ENCODE measurements around the gene SIAH3.

SIAH3 gene

DNA sequence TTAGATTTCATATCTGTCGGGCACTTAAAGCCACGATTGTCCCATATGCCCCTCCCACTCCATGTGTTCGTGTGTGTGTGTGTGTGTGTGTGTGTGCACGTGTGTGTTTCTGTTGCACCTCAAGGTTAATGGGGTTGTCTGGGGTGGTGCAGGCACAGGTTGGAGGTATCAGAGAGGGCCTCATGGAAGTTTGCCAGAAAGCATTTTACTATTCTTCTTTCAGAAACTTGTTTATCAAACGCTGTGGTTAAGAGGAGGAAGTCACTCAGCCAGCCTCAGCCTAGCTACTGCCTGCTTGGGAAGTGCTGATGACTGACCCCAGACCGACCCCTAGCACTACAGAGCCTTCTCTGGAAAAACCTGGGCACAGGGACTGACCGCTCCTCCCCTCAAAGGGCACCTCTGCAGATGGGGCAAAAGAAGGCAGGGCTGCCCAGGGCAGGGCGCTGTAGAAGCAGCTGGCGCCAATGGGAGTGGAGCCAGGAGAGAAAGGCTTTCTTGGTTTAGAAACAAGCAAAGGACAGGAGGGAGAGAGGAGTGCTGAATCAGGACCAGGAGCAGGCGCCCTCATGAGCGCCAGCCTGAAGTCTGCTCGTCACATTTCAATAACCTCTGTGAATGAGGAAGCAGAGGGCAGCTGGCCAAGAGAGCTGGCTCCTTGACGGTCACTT, 3.9 kb downstream of the SIAH3 start:
- no peak for TF ChIP-seq EZH2phosphoT487 (IDR thresholded peaks at IDR 0.05; ENCODE audit: borderline replicate concordance, low read length)
- no peak for TF ChIP-seq CTCF (IDR thresholded peaks at IDR 0.05; ENCODE audit: low read depth, low read length, poor library complexity, severe bottlenecking)
- Histone ChIP-seq H3K27me3 (ENCODE audit: control insufficient read depth, low read length) (peaks cover 38% of the 10 kb centered on the region), H3K9me2 (replicated peaks; ENCODE audit: control insufficient read depth, low read length) (no peaks in the 10 kb centered on the region), H3K4me3 (ENCODE audit: low read length) (no peak overlapping the region), H3F3A (ENCODE audit: control insufficient read depth, insufficient read depth) (no peaks in the 10 kb centered on the region), H3K27ac (ENCODE audit: low read depth, low read length) (no peak overlapping the region), H3K4me1 (ENCODE audit: control insufficient read depth, low read length) (0 out of 2 replicates have a peak, but pooled peaks cover 3% of the 10 kb centered on the region), H3K4me2 (ENCODE audit: low read length) (no peak overlapping the region), H3K36me3 (ENCODE audit: control insufficient read depth, low read length) (no peaks in the 10 kb centered on the region), H4K20me1 (ENCODE audit: control insufficient read depth, insufficient read depth, low read depth, low read length) (no peaks in the 10 kb centered on the region), H3K9me3 (ENCODE audit: control insufficient read depth, insufficient read depth, low read length) (no peaks in the 10 kb centered on the region), H3K79me2 (ENCODE audit: control insufficient read depth, low read length) (no peaks in the 10 kb centered on the region)

GRCh38 chr13:45846681-45847080, 4.9 kb downstream of the SIAH3 start:
- Histone ChIP-seq H4K20me1 (ENCODE audit: control insufficient read depth, insufficient read depth, low read depth, low read length) (no peaks in the 10 kb centered on the region), H3K36me3 (ENCODE audit: control insufficient read depth, low read length) (no peaks in the 10 kb centered on the region), H3K79me2 (ENCODE audit: control insufficient read depth, low read length) (no peaks in the 10 kb centered on the region), H3K4me3 (ENCODE audit: low read length) (no peak overlapping the region), H3K27ac (ENCODE audit: low read depth, low read length) (no peak overlapping the region), H3K9me2 (replicated peaks; ENCODE audit: control insufficient read depth, low read length) (no peaks in the 10 kb centered on the region), H3K4me2 (ENCODE audit: low read length) (no peak overlapping the region), H3K4me1 (ENCODE audit: control insufficient read depth, low read length) (0 out of 2 replicates have a peak, but pooled peaks cover 3% of the 10 kb centered on the region), H3K9me3 (ENCODE audit: control insufficient read depth, insufficient read depth, low read length) (no peaks in the 10 kb centered on the region), H3F3A (ENCODE audit: control insufficient read depth, insufficient read depth) (no peaks in the 10 kb centered on the region), H3K27me3 (ENCODE audit: control insufficient read depth, low read length) (peaks cover 31% of the 10 kb centered on the region)
- TF ChIP-seq EZH2phosphoT487 (IDR thresholded peaks at IDR 0.05; ENCODE audit: borderline replicate concordance, low read length) (no peak), CTCF (IDR thresholded peaks at IDR 0.05; ENCODE audit: low read depth, low read length, poor library complexity, severe bottlenecking) (no peak)

GRCh38 chr13:45838171-45838745, 13.3 kb downstream of the SIAH3 start:
- peaks cover 8% of the 10 kb centered on the region for H3K27me3 ChIP-seq (ENCODE audit: control insufficient read depth, low read length)
- H3F3A ChIP-seq (ENCODE audit: control insufficient read depth, insufficient read depth), result no peaks in the 10 kb centered on the region
- no peak overlapping the region for H3K4me2 ChIP-seq (ENCODE audit: low read length)
- H3K9me2 ChIP-seq (replicated peaks; ENCODE audit: control insufficient read depth, low read length), result no peaks in the 10 kb centered on the region
- no peaks in the 10 kb centered on the region for H3K9me3 ChIP-seq (ENCODE audit: control insufficient read depth, insufficient read depth, low read length)
- no peaks in the 10 kb centered on the region for H3K79me2 ChIP-seq (ENCODE audit: control insufficient read depth, low read length)
- no peak overlapping the region for H3K4me3 ChIP-seq (ENCODE audit: low read length)
- no peak for TF ChIP-seq EZH2phosphoT487 (IDR thresholded peaks at IDR 0.05; ENCODE audit: borderline replicate concordance, low read length)
- H3K27ac ChIP-seq (ENCODE audit: low read depth, low read length), result no peak overlapping the region
- H3K36me3 ChIP-seq (ENCODE audit: control insufficient read depth, low read length), result no peaks in the 10 kb centered on the region
- no peaks in the 10 kb centered on the region for H3K4me1 ChIP-seq (ENCODE audit: control insufficient read depth, low read length)
- no peaks in the 10 kb centered on the region for H4K20me1 ChIP-seq (ENCODE audit: control insufficient read depth, insufficient read depth, low read depth, low read length)

GRCh38 chr13:45837111-45837510, 14.4 kb downstream of the SIAH3 start:
- H3K4me3 ChIP-seq (ENCODE audit: low read length), result no peak overlapping the region
- H3K79me2 ChIP-seq (ENCODE audit: control insufficient read depth, low read length), result no peaks in the 10 kb centered on the region
- H4K20me1 ChIP-seq (ENCODE audit: control insufficient read depth, insufficient read depth, low read depth, low read length), result no peaks in the 10 kb centered on the region
- no peak overlapping the region for H3K4me2 ChIP-seq (ENCODE audit: low read length)
- H3K9me2 ChIP-seq (replicated peaks; ENCODE audit: control insufficient read depth, low read length), result no peaks in the 10 kb centered on the region
- no peaks in the 10 kb centered on the region for H3K4me1 ChIP-seq (ENCODE audit: control insufficient read depth, low read length)
- H3K27me3 ChIP-seq (ENCODE audit: control insufficient read depth, low read length), result peaks cover 18% of the 10 kb centered on the region
- H3K9me3 ChIP-seq (ENCODE audit: control insufficient read depth, insufficient read depth, low read length), result no peaks in the 10 kb centered on the region
- H3F3A ChIP-seq (ENCODE audit: control insufficient read depth, insufficient read depth), result no peaks in the 10 kb centered on the region
- no peak overlapping the region for H3K27ac ChIP-seq (ENCODE audit: low read depth, low read length)
- no peaks in the 10 kb centered on the region for H3K36me3 ChIP-seq (ENCODE audit: control insufficient read depth, low read length)
- no peak for TF ChIP-seq CTCF (IDR thresholded peaks at IDR 0.05; ENCODE audit: low read depth, low read length, poor library complexity, severe bottlenecking)
- TF ChIP-seq EZH2phosphoT487 (IDR thresholded peaks at IDR 0.05; ENCODE audit: borderline replicate concordance, low read length), result no peak
